ENCODE results near the gene WIPF1. TPM values are rescaled to one million over a fixed set of nuclear protein-coding genes. Genes with fewer than 3 reads are reported as not detected.

WIPF1 gene
- total RNA-seq, 1 donor from 2014 or later = 16.3 TPM

- intact Hi-C loops (cut with DNase I) = no loop called here
- ATAC-seq (ENCODE audit: poor library complexity) (no peak), DNase-seq (no peak)
Measured at GRCh38 chr2:174624895-174625430, 27.4 kb upstream of the WIPF1 start.

GRCh38 chr2:174623690-174624089 is 26.1 kb upstream of the WIPF1 start:
- intact Hi-C loops (cut with DNase I) = no loop called here
- no peak for ATAC-seq (ENCODE audit: poor library complexity)
- no peak for DNase-seq

- ATAC-seq (ENCODE audit: poor library complexity) = peak; percentile 29
- intact Hi-C loops (cut with DNase I) = no loop called here
Measured at GRCh38 chr2:174623106-174623637, 25.6 kb upstream of the WIPF1 start.

GRCh38 chr2:174621323-174621722 is 23.7 kb upstream of the WIPF1 start:
- intact Hi-C loops (cut with DNase I) = no loop called here

More at GRCh38 chr2:174623106-174623637, 25.6 kb upstream of the WIPF1 start:
- no peak for DNase-seq

GRCh38 chr2:174618179-174618578 is 20.6 kb upstream of the WIPF1 start:
- ATAC-seq (ENCODE audit: poor library complexity) = no peak
- no peak for DNase-seq
- intact Hi-C loops (cut with DNase I) = no loop called here

More at GRCh38 chr2:174621323-174621722, 23.7 kb upstream of the WIPF1 start:
- DNase-seq (no peak), ATAC-seq (ENCODE audit: poor library complexity) (no peak)

GRCh38 chr2:174617718-174618117 is 20.1 kb upstream of the WIPF1 start:
- ATAC-seq (ENCODE audit: poor library complexity) (no peak), DNase-seq (no peak)
- intact Hi-C loops (cut with DNase I) = no loop called here

- ATAC-seq (ENCODE audit: poor library complexity) = peak; percentile 50
- no peak for DNase-seq
- intact Hi-C loops (cut with DNase I) = no loop called here
Measured at GRCh38 chr2:174617120-174617519, 19.5 kb upstream of the WIPF1 start.

- ATAC-seq (ENCODE audit: poor library complexity) (peak; percentile 67), DNase-seq (no peak)
- intact Hi-C loops (cut with DNase I) = no loop called here
Measured at GRCh38 chr2:174615871-174616436, 18.4 kb upstream of the WIPF1 start.

GRCh38 chr2:174614261-174614660 is 16.7 kb upstream of the WIPF1 start:
- intact Hi-C loops (cut with DNase I) = no loop called here
- DNase-seq (no peak), ATAC-seq (ENCODE audit: poor library complexity) (no peak)

GRCh38 chr2:174613531-174613930 is 15.9 kb upstream of the WIPF1 start:
- DNase-seq = no peak
- intact Hi-C loops (cut with DNase I) = no loop called here
- no peak for ATAC-seq (ENCODE audit: poor library complexity)

GRCh38 chr2:174612970-174613369 is 15.4 kb upstream of the WIPF1 start:
- intact Hi-C loops (cut with DNase I) = no loop called here
- ATAC-seq (ENCODE audit: poor library complexity) = no peak
- DNase-seq = no peak

- ATAC-seq (ENCODE audit: poor library complexity) = no peak
- intact Hi-C loops (cut with DNase I) = no loop called here
- DNase-seq = no peak
Measured at GRCh38 chr2:174611854-174612253, 14.2 kb upstream of the WIPF1 start.

- ATAC-seq (ENCODE audit: poor library complexity) = no peak
- intact Hi-C loops (cut with DNase I) = no loop called here
- DNase-seq = no peak
Measured at GRCh38 chr2:174611006-174611405, 13.4 kb upstream of the WIPF1 start.

GRCh38 chr2:174610243-174610995 is 12.8 kb upstream of the WIPF1 start:
- ATAC-seq (ENCODE audit: poor library complexity) (no peak), DNase-seq (no peak)
- intact Hi-C loops (cut with DNase I) = no loop called here

- DNase-seq = no peak
- no peak for ATAC-seq (ENCODE audit: poor library complexity)
- intact Hi-C loops (cut with DNase I) = no loop called here
Measured at GRCh38 chr2:174609261-174609660, 11.7 kb upstream of the WIPF1 start.

- intact Hi-C loops (cut with DNase I) = no loop called here
- DNase-seq (no peak), ATAC-seq (ENCODE audit: poor library complexity) (no peak)
Measured at GRCh38 chr2:174608866-174609214, 11.2 kb upstream of the WIPF1 start.

- no peak for DNase-seq
- intact Hi-C loops (cut with DNase I) = no loop called here
- no peak for ATAC-seq (ENCODE audit: poor library complexity)
Measured at GRCh38 chr2:174607989-174608865, 10.6 kb upstream of the WIPF1 start.

- intact Hi-C loops (cut with DNase I) = no loop called here
- ATAC-seq (ENCODE audit: poor library complexity) = no peak
- DNase-seq = no peak
Measured at GRCh38 chr2:174607584-174607983, 10.0 kb upstream of the WIPF1 start.

- ATAC-seq (ENCODE audit: poor library complexity) = no peak
- DNase-seq = no peak
- intact Hi-C loops (cut with DNase I) = no loop called here
Measured at GRCh38 chr2:174606336-174606735, 8.7 kb upstream of the WIPF1 start.
